Transverse colon (tissue), 4 donors: ENCODE results near the gene SLC35A2. TPM values are rescaled to one million over a fixed set of nuclear protein-coding genes. Genes with fewer than 3 reads are reported as not detected.

Source experiments
- DNase-seq: peaks from one replicate; pipeline ENCODE4 v3.0.0-alpha.2; 2019
- H3K27ac ChIP-seq, 4 donors: fragments of 200-600 bp; sonication (generic); 2 replicates each; pipeline ENCODE4 v1.5.1; 2016 to 2018; ENCODE audit warnings: inconsistent platforms in 4 of 4
- H3K27me3 ChIP-seq: fragments of 200-600 bp; sonication (generic); 2 replicates; pipeline ENCODE4 v1.5.1; 2017; ENCODE audit warnings: inconsistent platforms
- H3K36me3 ChIP-seq, 4 donors: fragments of 200-600 bp; sonication (generic); 2 replicates each; pipeline ENCODE4 v1.5.1; 2017 to 2019; ENCODE audit warnings: inconsistent platforms in 4 of 4
- H3K4me1 ChIP-seq, 4 donors: fragments of 200-600 bp; sonication (generic); 2 replicates each; pipeline ENCODE4 v1.5.1; 2017 to 2020; ENCODE audit warnings: inconsistent platforms in 4 of 4
- H3K4me3 ChIP-seq, 4 donors: fragments of 200-600 bp; sonication (generic); 1 replicate in 1 of 4; 2 replicates in 3 of 4; pipeline versions ENCODE4 v1.5.1 to v1.6.1; 2017 to 2019; ENCODE audit warnings: inconsistent platforms in 4 of 4
- H3K9me3 ChIP-seq, 2 donors: fragments of 200-600 bp; sonication (generic); 2 replicates each; pipeline ENCODE4 v1.5.1; 2017 to 2019; ENCODE audit warnings: inconsistent platforms in 2 of 2
- CTCF ChIP-seq, 5 experiments: fragments of 200-600 bp in 3 of 5; fragments of 450-650 bp in 2 of 5; sonication (generic) in 3 of 5; IDR thresholded peaks; 1 replicate in 2 of 5; 2 replicates in 3 of 5; pipeline ENCODE4 v1.5.1; 2016 to 2017; ENCODE audit warnings: antibody characterized with exemption in 5 of 5, inconsistent platforms in 3 of 5, mild to moderate bottlenecking in 2 of 5, moderate library complexity in 1 of 5
- EP300 ChIP-seq: sonication (generic); formaldehyde crosslinking; IDR thresholded peaks from one replicate; pipeline ENCODE4 v1.6.1; 2017; ENCODE audit warnings: antibody characterized with exemption, low read depth
- POLR2A ChIP-seq: fragments of 450-650 bp; IDR thresholded peaks from one replicate; pipeline ENCODE4 v1.6.1; 2016; ENCODE audit warnings: antibody characterized with exemption, mild to moderate bottlenecking, moderate library complexity
- POLR2AphosphoS5 ChIP-seq, 3 donors: sonication (generic); formaldehyde crosslinking; IDR thresholded peaks; one replicate each; pipeline ENCODE4 v1.6.1; 2016; ENCODE audit warnings: antibody characterized with exemption in 3 of 3
- WGBS, 2 donors: methylation state at CpG; one replicate each; pipeline ENCODE4 v1.1.5; 2018; ENCODE audit warnings: low coverage in 1 of 2; 5-methylcytosine and 5-hydroxymethylcytosine counted together
- in situ Hi-C, 4 donors: fragments of 200-750 bp; cut with MboI; loops; one replicate each; pipeline versions ENCODE4 v1.15.0 to v1.15.1; 2017; ENCODE audit warnings: low sequenced_read_pairs in 3 of 4, low pct_ligation_motif_present in 1 of 4, low pct_unique_long_range_greater_than_20kb in 1 of 4
- intact Hi-C: fragments of 100-400 bp; cut with DNase I; formaldehyde crosslinking; loops from one replicate; pipeline ENCODE4 v1.15.1; 2023; ENCODE audit warnings: low total_unique reads
- total RNA-seq, 4 donors: library from RNA; depleted of rRNA; stranded (reverse); fragments of >200 nt; gene quantifications; one replicate each; pipeline ENCODE4 v1.1.0, GENCODE V29; 2016

The SLC35A2 gene
- total RNA-seq, 4 donors from 2014 or later = 29.5 to 48.3 (median 33.8) TPM

DNA sequence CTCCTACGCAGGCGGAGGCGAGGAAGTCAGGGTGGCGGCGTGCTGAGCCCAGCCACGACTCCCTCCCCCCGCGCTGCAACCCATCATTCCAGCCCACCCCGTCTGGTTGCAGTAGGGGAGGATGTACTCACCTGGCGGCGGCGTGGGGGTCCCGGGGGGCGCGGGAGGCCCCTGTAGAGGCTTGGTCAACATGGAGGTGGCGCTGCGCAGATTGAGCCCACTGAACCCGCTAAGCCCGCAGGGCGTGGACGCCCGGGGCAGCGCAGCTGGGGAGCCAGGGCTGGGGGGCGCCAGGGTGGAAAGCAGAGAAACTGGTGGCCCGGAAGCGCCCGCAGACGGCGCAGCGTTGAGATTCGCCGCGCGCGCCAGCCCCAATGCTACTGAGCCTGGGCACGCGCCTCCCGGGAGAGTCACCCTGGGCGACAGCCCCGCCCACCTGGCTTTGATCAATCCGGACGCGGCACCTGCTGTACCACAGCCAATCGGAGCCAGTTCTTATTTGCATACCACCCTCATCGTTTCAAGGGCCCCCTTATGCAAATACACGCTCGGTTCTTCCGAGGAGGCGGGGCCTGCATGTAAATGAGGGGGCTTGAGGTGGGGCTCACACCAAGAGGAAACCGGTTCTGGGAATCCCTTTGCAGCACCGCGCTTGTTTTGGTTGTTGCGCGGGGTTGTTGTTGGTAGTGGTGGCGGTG is 7.3 kb upstream of the SLC35A2 start, which contains the start of gene PIM2:
TSS of gene PIM2 (minus strand) at position 382 of the 698 bp plus-strand sequence. CDS start at position 192, 190 bp downstream.
- intact Hi-C loops = no loop called here
- in situ Hi-C loops = loop anchor here in 1 of 4 donors (25.0 kb wide), 1 partner anchor 281 kb away; no protein-coding TSS in a partner anchor
- H3K9me3 ChIP-seq = no peaks in the 10 kb centered on the region

DNA sequence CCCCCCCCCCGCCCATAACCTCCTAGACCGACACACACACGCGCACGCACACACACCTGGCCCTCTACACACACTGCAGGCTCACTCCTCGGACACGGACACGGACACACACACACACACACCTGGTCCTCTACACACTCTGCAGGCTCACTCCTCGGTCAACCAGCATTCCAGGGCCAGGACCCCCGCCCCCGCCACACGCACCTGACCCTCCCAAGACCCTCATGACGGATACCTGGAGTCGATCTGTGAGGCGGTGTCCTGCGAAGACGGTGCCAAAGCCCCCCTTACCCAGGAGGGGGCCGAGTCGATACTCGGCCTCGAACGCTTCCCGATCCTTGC is 6.8 kb upstream of the SLC35A2 start:
- H3K27me3 ChIP-seq = no peaks in the 10 kb centered on the region
- no peaks in the 10 kb centered on the region for H3K36me3 ChIP-seq
- H3K9me3 ChIP-seq = no peaks in the 10 kb centered on the region
- WGBS, 2 donors = 0 to 63% methylated on average over 2 to 17 of the region's 23 CpGs
- no peak for TF ChIP-seq POLR2A
- TF ChIP-seq EP300 = no peak
- TF ChIP-seq POLR2AphosphoS5 (IDR thresholded peaks at IDR 0.05) = no peak
- TF ChIP-seq CTCF (IDR thresholded peaks at IDR 0.05) = no peak
- intact Hi-C loops = no loop called here
- no peak for DNase-seq
- in situ Hi-C loops = loop anchor here in 1 of 4 donors (25.0 kb wide), 1 partner anchor 281 kb away; no protein-coding TSS in a partner anchor
- H3K4me3 ChIP-seq = peak overlapping the region; percentile 49 to 85 (median 71)
- H3K4me1 ChIP-seq = peaks cover 0 to 13% (median 8%) of the 10 kb centered on the region in 4 donors
- H3K27ac ChIP-seq = peak overlapping the region; percentile 86 to 95 (median 94)

More for the DNA sequence above, 7.3 kb upstream of the SLC35A2 start, which contains the start of gene PIM2:
- Histone ChIP-seq H3K4me1 (peaks cover 0 to 13% (median 8%) of the 10 kb centered on the region in 4 donors), H3K4me3 (peak within 1 kb of the TSS; percentile 49 to 85 (median 71)), H3K27me3 (no peaks in the 10 kb centered on the region), H3K27ac (peak within 1 kb of the TSS; percentile 86 to 95 (median 94)), H3K36me3 (peaks cover 0 to 3% (median 0%) of the 10 kb centered on the region in 4 donors)
- WGBS, 2 donors = 58% methylated on average over 50 of the region's 55 CpGs; no CpG with 5 or more reads in 1 of the 2 donors
- TF ChIP-seq POLR2A (peak; percentile 97), CTCF (IDR thresholded peaks at IDR 0.05) (no peak), EP300 (no peak), POLR2AphosphoS5 (IDR thresholded peaks at IDR 0.05) (peak; percentile 92 to 97 (median 97))
- DNase-seq = peak; percentile 93

- H3K27me3 ChIP-seq = no peaks in the 10 kb centered on the region
- no peaks in the 10 kb centered on the region for H3K9me3 ChIP-seq
- in situ Hi-C loops (loop anchor here in 1 of 4 donors (25.0 kb wide), 1 partner anchor 280 kb away; no protein-coding TSS in a partner anchor), intact Hi-C loops (no loop called here)
- peak; percentile 92 for DNase-seq
- TF ChIP-seq POLR2AphosphoS5 (IDR thresholded peaks at IDR 0.05) = no peak
- TF ChIP-seq CTCF (IDR thresholded peaks at IDR 0.05) = peak; percentile 90 to 98 (median 94)
- peak overlapping the region; percentile 86 to 95 (median 94) for H3K27ac ChIP-seq
- peaks cover 0 to 18% (median 8%) of the 10 kb centered on the region in 4 donors for H3K4me1 ChIP-seq
- WGBS, 2 donors = 41% methylated on average over 27 of the region's 27 CpGs; no CpG with 5 or more reads in 1 of the 2 donors
- H3K36me3 ChIP-seq = no peaks in the 10 kb centered on the region
- peak overlapping the region in 3 of 4 donors; percentile 49 to 85 (median 68) for H3K4me3 ChIP-seq
Measured at GRCh38 chrX:48917139-48918001, 5.9 kb upstream of the SLC35A2 start.
